Heart left ventricle (tissue), 16 donors: ENCODE measurements around the gene CTCFL. TPM values are rescaled to one million over a fixed set of nuclear protein-coding genes. Genes with fewer than 3 reads are reported as not detected.

Experiments
- ATAC-seq, 4 donors: fragments of 200-7000 bp; cut with Tn5 transposase; one replicate each; pipeline ENCODE4 v1.9.1; 2020 to 2022; ENCODE audit warnings: moderate library complexity in 4 of 4, mild to moderate bottlenecking in 3 of 4, moderate number of reproducible peaks in 1 of 4
- DNase-seq, 5 donors: peaks; one replicate each; pipeline ENCODE4 v3.0.0-alpha.2; 2020
- H3K27ac ChIP-seq, 12 donors: fragments of 200-600 bp; sonication (generic) in 4 of 12; one replicate each; pipeline versions ENCODE4 v1.5.0 to v1.8.0; 2016 to 2022; ENCODE audit warnings: mild to moderate bottlenecking in 2 of 12
- H3K27me3 ChIP-seq, 9 donors: fragments of 200-600 bp; sonication (generic) in 2 of 9; one replicate each; pipeline versions ENCODE4 v1.5.1 to v1.8.0; 2016 to 2022; ENCODE audit warnings: mild to moderate bottlenecking in 3 of 9
- H3K36me3 ChIP-seq, 9 donors: fragments of 200-600 bp; sonication (generic) in 2 of 9; one replicate each; pipeline versions ENCODE4 v1.5.0 to v1.8.0; 2018 to 2022; ENCODE audit warnings: mild to moderate bottlenecking in 2 of 9
- H3K4me1 ChIP-seq, 12 donors: fragments of 200-600 bp; sonication (generic) in 4 of 12; one replicate each; pipeline versions ENCODE4 v1.5.0 to v1.8.0; 2016 to 2022; ENCODE audit warnings: mild to moderate bottlenecking in 3 of 12
- H3K4me3 ChIP-seq, 12 donors: fragments of 200-600 bp; sonication (generic) in 4 of 12; one replicate each; pipeline versions ENCODE4 v1.5.0 to v1.8.0; 2017 to 2022; ENCODE audit warnings: mild to moderate bottlenecking in 9 of 12, moderate library complexity in 4 of 12
- H3K9me3 ChIP-seq, 12 donors: fragments of 200-600 bp; sonication (generic) in 4 of 12; one replicate each; pipeline versions ENCODE4 v1.5.0 to v1.8.0; 2016 to 2022; ENCODE audit warnings: mild to moderate bottlenecking in 1 of 12
- POLR2A ChIP-seq, 2 donors: fragments of 450-650 bp; IDR thresholded peaks; one replicate each; pipeline ENCODE4 v1.6.1; 2017; ENCODE audit warnings: antibody characterized with exemption in 2 of 2, mild to moderate bottlenecking in 2 of 2, moderate library complexity in 2 of 2
- WGBS, 4 donors: extraction: QIAGEN DNeasy Blood & Tissue Kit in 2 of 4; methylation state at CpG; one replicate each; pipeline versions ENCODE4 v1.1.5 to v1.1.7; 2013 to 2018; 5-methylcytosine and 5-hydroxymethylcytosine counted together
- intact Hi-C, 10 donors: fragments of 100-400 bp; cut with DNase I; formaldehyde crosslinking; loops; one replicate each; pipeline versions ENCODE4 v1.11.1 to v1.14.2; 2022
- polyA plus RNA-seq, 2 donors: library from polyadenylated mRNA; stranded (reverse); fragments of 200-250 nt; gene quantifications; one replicate each; pipeline ENCODE4 v1.2.3, GENCODE V29; 2013
- total RNA-seq, 9 donors: library from RNA; depleted of rRNA in 2 of 9; stranded (reverse); fragments of >200 nt in 2 of 9; fragmentation: NEBNext Ultra II Directional in 3 of 9; extraction: Animal tissue kit (Norgen Biotek cat#: 25700) in 3 of 9; gene quantifications; one replicate each; pipeline versions ENCODE4 v1.1.0 to v1.2.4, GENCODE V29; 2016 to 2023
- TF ChIP-seq, protein P1 (sequence below), 12 donors: fragments of 200-600 bp; sonication (generic) in 4 of 12; IDR thresholded peaks; one replicate each; pipeline versions ENCODE4 v1.5.0 to v1.8.0; 2018 to 2022; ENCODE audit warnings: antibody characterized with exemption in 12 of 12, mild to moderate bottlenecking in 5 of 12
- donor health status: ischemic (EF 13 %, LVEDD 7.1; RV severe dilation, severe dysfunction).
- donor health status: healthy with polysubstance abuse.
- donor health status: DM: no; HTN: yes; CAD: no.
- donor health status: DM: no; HTN: no; CAD: no.
- donor health status: ischemic (EF 25% LVEDD 6.9; RV normal size, moderate dysfunction).
- donor health status: ischemic (EF 25% LVEDD 5.7; RV mildly dilated, moderate dysfunction).
- donor health status: healthy.
- donor health status: DM: yes; HTN: yes; CAD: no.
- donor health status: ischemic (EF 35%, LVEDD 5.7; RV mildly dilated, moderate dysfunction).
- donor health status: nonischemic (EF 11% LVEDD 7.7; RV severe dilation, severe dysfunction).
- donor health status: DM: yes; HTN: yes; CAD: no.
- donor health status: PGD.
- donor health status: ischemic (EF 29% LVEDD 5.4; RV normal size, mild dysfunction).
- donor health status: nonischemic (EF 23%, LVEDD 6.1; RV moderate dilation, normal function).

The CTCFL gene
- total and polyA plus RNA-seq, 11 donors, result not detected

GRCh38 chr20:57482148-57482547, 42.8 kb downstream of the CTCFL start:
- Histone ChIP-seq H3K9me3 (no peaks in the 10 kb centered on the region), H3K36me3 (no peaks in the 10 kb centered on the region), H3K27me3 (peaks cover 0 to 5% (median 0%) of the 10 kb centered on the region in 9 donors), H3K4me1 (peaks cover 0 to 15% (median 5%) of the 10 kb centered on the region in 12 donors), H3K27ac (no peak overlapping the region), H3K4me3 (no peak overlapping the region)
- WGBS, 4 donors, result 73 to 82% (median 78%) methylated on average over 11 of the region's 11 CpGs
- ATAC-seq (no peak), DNase-seq (no peak)
- intact Hi-C loops, result no loop called here
- TF ChIP-seq POLR2A (IDR thresholded peaks at IDR 0.05), result no peak
- TF ChIP-seq, protein P1, sequence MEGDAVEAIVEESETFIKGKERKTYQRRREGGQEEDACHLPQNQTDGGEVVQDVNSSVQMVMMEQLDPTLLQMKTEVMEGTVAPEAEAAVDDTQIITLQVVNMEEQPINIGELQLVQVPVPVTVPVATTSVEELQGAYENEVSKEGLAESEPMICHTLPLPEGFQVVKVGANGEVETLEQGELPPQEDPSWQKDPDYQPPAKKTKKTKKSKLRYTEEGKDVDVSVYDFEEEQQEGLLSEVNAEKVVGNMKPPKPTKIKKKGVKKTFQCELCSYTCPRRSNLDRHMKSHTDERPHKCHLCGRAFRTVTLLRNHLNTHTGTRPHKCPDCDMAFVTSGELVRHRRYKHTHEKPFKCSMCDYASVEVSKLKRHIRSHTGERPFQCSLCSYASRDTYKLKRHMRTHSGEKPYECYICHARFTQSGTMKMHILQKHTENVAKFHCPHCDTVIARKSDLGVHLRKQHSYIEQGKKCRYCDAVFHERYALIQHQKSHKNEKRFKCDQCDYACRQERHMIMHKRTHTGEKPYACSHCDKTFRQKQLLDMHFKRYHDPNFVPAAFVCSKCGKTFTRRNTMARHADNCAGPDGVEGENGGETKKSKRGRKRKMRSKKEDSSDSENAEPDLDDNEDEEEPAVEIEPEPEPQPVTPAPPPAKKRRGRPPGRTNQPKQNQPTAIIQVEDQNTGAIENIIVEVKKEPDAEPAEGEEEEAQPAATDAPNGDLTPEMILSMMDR (IDR thresholded peaks at IDR 0.05), result no peak

GRCh38 chr20:57481281-57481711, 43.6 kb downstream of the CTCFL start:
- ATAC-seq (peak in 3 of 4 donors; percentile 18 to 47 (median 32)), DNase-seq (no peak)
- WGBS, 4 donors, result 59 to 88% (median 64%) methylated on average over 7 to 9 of the region's 9 CpGs
- Histone ChIP-seq H3K4me1 (peaks cover 0 to 18% (median 5%) of the 10 kb centered on the region in 12 donors), H3K27me3 (peaks cover 0 to 5% (median 0%) of the 10 kb centered on the region in 9 donors), H3K4me3 (no peak overlapping the region), H3K36me3 (no peaks in the 10 kb centered on the region), H3K27ac (peak overlapping the region in 1 of 12 donors; percentile 68), H3K9me3 (no peaks in the 10 kb centered on the region)
- TF ChIP-seq, protein P1 (IDR thresholded peaks at IDR 0.05), result no peak
- no peak for TF ChIP-seq POLR2A (IDR thresholded peaks at IDR 0.05)
- intact Hi-C loops, result no loop called here

GRCh38 chr20:57480444-57481160, 44.3 kb downstream of the CTCFL start:
- WGBS, 4 donors, result 25 to 48% (median 42%) methylated on average over 16 to 17 of the region's 17 CpGs
- peak overlapping the region in 1 of 12 donors; percentile 68 for H3K27ac ChIP-seq
- peaks cover 0 to 23% (median 7%) of the 10 kb centered on the region in 12 donors for H3K4me1 ChIP-seq
- intact Hi-C loops, result no loop called here
- no peak overlapping the region for H3K4me3 ChIP-seq
- TF ChIP-seq, protein P1 (IDR thresholded peaks at IDR 0.05), result no peak
- no peak for TF ChIP-seq POLR2A (IDR thresholded peaks at IDR 0.05)
- H3K27me3 ChIP-seq, result peaks cover 0 to 5% (median 0%) of the 10 kb centered on the region in 9 donors
- ATAC-seq (peak in 2 of 4 donors; percentile 54 to 59), DNase-seq (no peak)
- no peaks in the 10 kb centered on the region for H3K9me3 ChIP-seq
- no peaks in the 10 kb centered on the region for H3K36me3 ChIP-seq

DNA sequence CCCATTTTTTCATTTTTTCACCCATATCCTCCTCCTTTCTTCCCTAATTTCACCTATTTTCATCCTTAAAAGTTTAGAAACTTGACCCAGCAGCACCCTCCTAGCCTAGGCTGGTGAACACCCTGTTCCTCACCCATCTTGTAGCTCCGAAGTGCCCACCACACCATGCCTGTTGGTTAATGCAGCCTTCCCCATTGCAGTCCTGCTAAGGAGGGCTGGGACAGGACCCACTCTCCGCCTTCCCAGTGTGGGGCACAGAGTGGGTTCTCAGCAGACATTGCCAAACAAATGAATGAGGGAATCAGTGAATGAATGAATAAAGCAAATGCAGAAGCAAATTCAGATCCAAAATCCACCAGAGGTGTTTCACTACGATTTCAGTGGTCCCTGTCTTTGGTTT, 45.7 kb downstream of the CTCFL start:
- Histone ChIP-seq H3K4me3 (no peak overlapping the region), H3K9me3 (no peaks in the 10 kb centered on the region), H3K27me3 (peaks cover 0 to 5% (median 0%) of the 10 kb centered on the region in 9 donors), H3K4me1 (peaks cover 0 to 35% (median 7%) of the 10 kb centered on the region in 12 donors), H3K27ac (no peak overlapping the region), H3K36me3 (no peaks in the 10 kb centered on the region)
- WGBS, 4 donors, result 94 to 98% (median 96%) methylated on average over 3 of the region's 3 CpGs
- intact Hi-C loops, result no loop called here
- no peak for TF ChIP-seq POLR2A (IDR thresholded peaks at IDR 0.05)
- DNase-seq, result no peak
- ATAC-seq, result no peak
